ENCODE measurements around the gene MAST3. TPM values are rescaled to one million over a fixed set of nuclear protein-coding genes. Genes with fewer than 3 reads are reported as not detected.

The MAST3 gene
- total and polyA plus RNA-seq, 2 of the 8 experiments (the other 6 are each of a cell fraction or from before 2014, with no cell fraction given) = 3.4 to 9.0 TPM

DNA sequence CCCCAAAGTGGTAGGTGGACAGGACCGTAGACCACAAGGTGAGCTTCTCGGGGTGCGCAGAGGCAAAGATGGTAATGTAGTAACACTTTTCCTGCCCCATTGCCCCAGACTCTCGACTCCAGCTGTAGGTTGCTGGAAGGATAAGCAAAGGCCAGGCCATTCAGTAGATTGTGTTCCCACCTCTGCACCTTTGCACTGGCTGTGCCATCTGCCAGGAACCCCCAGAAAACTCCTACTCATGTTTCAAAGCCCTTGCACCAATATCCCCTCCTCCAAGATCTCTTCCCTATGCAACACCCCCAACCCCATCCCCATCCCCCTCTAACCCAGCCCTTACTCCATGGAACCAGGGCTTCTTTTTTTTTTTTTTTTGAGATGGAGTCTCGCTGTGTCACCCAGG is 29.2 kb upstream of the MAST3 start (continued):
- no peak for TF ChIP-seq TBP (IDR thresholded peaks at IDR 0.05; ENCODE audit: low read depth, low read length)
- TF ChIP-seq CTBP2 (IDR thresholded peaks at IDR 0.05; ENCODE audit: borderline replicate concordance, insufficient read depth, insufficient read length, low read length) = no peak
- TF ChIP-seq NANOG (IDR thresholded peaks at IDR 0.05; ENCODE audit: insufficient read depth, low read depth, low read length, poor library complexity, severe bottlenecking) = no peak
- no peak for TF ChIP-seq BRCA1 (IDR thresholded peaks at IDR 0.05; ENCODE audit: low read depth, low read length)
- no peak for TF ChIP-seq YY1 (IDR thresholded peaks at IDR 0.05; ENCODE audit: low read depth, low read length)

Measured in H1 (cell line).